Right lung (tissue), 5 donors: ENCODE results near the gene RER1. TPM values are rescaled to one million over a fixed set of nuclear protein-coding genes. Genes with fewer than 3 reads are reported as not detected.

ENCODE experiments used
- DNase-seq, 2 donors: peaks; one replicate each; pipeline ENCODE4 v3.0.0-alpha.2; 2013
- polyA plus RNA-seq, 5 donors: library from polyadenylated mRNA; unstranded; fragments of 120-200 nt; gene quantifications; one replicate each; pipeline versions ENCODE4 v1.2.1 to v1.2.3, GENCODE V29; 2013; ENCODE audit warnings: inconsistent platforms in 1 of 5, low replicate concordance in 1 of 5; ENCODE audit not compliant: insufficient read length in 5 of 5, insufficient read depth in 1 of 5

RER1 gene
- polyA plus RNA-seq, 5 donors = 99.8 to 109 (median 104) TPM

- no peak for DNase-seq
Measured at GRCh38 chr1:2352341-2352896, 39.2 kb upstream of the RER1 start.

- no peak for DNase-seq
Measured at GRCh38 chr1:2352897-2353550, 38.6 kb upstream of the RER1 start.

- no peak for DNase-seq
Measured at GRCh38 chr1:2353551-2354438, 37.8 kb upstream of the RER1 start.

- no peak for DNase-seq
Measured at GRCh38 chr1:2354511-2355372, 36.9 kb upstream of the RER1 start.

- no peak for DNase-seq
Measured at GRCh38 chr1:2355373-2356261, 36.0 kb upstream of the RER1 start.

- DNase-seq = no peak
Measured at GRCh38 chr1:2356401-2356800, 35.2 kb upstream of the RER1 start.

- DNase-seq = no peak
Measured at GRCh38 chr1:2356911-2357845, 34.5 kb upstream of the RER1 start.

- DNase-seq = no peak
Measured at GRCh38 chr1:2358072-2358471, 33.6 kb upstream of the RER1 start.

- no peak for DNase-seq
Measured at GRCh38 chr1:2358651-2359640, 32.7 kb upstream of the RER1 start.

GRCh38 chr1:2360588-2361364 is 30.9 kb upstream of the RER1 start:
- DNase-seq = no peak

- no peak for DNase-seq
Measured at GRCh38 chr1:2363847-2364513, 27.7 kb upstream of the RER1 start.

- no peak for DNase-seq
Measured at GRCh38 chr1:2368053-2368744, 23.4 kb upstream of the RER1 start.

GRCh38 chr1:2372551-2373490 is 18.8 kb upstream of the RER1 start:
- no peak for DNase-seq

GRCh38 chr1:2373551-2374251 is 17.9 kb upstream of the RER1 start:
- DNase-seq = no peak
